NT2/D1 (cell line): ENCODE results near the gene KNL1.

Experiments used
- YY1 ChIP-seq: IDR thresholded peaks from 2 replicates; pipeline ENCODE4 v1.6.1; 2011; ENCODE audit not compliant: insufficient read length, insufficient read depth
- ZNF274 ChIP-seq: IDR thresholded peaks from 2 replicates; pipeline ENCODE4 v1.6.1; 2011; ENCODE audit warnings: mild to moderate bottlenecking, low read depth, low read length

DNA sequence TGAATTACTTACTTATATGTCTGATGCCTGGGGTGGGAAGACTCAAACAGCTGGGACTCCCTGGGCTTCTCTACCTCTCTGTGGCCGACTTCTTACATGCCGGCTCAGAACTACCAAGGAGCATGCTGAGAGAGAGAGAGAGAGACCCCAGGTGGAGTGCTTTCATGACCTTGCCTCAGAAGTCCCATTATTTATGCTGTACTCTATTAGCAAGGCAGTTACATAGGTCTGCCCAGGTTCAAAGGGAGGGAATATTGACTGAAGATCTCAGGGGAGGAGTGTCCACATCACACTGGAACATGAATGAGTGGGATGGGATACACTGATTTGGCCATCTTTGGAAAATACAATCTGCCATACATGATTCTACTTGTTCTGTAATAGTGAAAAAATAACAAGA is 45.4 kb upstream of the KNL1 start:
- TF ChIP-seq YY1: no peak
- no peak for TF ChIP-seq ZNF274
